ENCODE measurements around the gene SDC4.

SDC4 gene

GRCh38 chr20:45373353-45374100 is 25.3 kb upstream of the SDC4 start:
- no peaks in the 10 kb centered on the region for H3K27me3 ChIP-seq (replicated peaks)
- DNase-seq = peak; percentile 63
- no peak overlapping the region for H3K27ac ChIP-seq
- TF ChIP-seq, protein P1, sequence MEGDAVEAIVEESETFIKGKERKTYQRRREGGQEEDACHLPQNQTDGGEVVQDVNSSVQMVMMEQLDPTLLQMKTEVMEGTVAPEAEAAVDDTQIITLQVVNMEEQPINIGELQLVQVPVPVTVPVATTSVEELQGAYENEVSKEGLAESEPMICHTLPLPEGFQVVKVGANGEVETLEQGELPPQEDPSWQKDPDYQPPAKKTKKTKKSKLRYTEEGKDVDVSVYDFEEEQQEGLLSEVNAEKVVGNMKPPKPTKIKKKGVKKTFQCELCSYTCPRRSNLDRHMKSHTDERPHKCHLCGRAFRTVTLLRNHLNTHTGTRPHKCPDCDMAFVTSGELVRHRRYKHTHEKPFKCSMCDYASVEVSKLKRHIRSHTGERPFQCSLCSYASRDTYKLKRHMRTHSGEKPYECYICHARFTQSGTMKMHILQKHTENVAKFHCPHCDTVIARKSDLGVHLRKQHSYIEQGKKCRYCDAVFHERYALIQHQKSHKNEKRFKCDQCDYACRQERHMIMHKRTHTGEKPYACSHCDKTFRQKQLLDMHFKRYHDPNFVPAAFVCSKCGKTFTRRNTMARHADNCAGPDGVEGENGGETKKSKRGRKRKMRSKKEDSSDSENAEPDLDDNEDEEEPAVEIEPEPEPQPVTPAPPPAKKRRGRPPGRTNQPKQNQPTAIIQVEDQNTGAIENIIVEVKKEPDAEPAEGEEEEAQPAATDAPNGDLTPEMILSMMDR (IDR thresholded peaks at IDR 0.05; ENCODE audit: low read depth, low read length, missing control alignments) = peak; percentile 97
- H3K4me3 ChIP-seq (ENCODE audit: low read depth, low read length) = peak overlapping the region; percentile 54
- peaks cover 1% of the 10 kb centered on the region for H3K36me3 ChIP-seq (replicated peaks)
- in situ Hi-C loops (cut with HindIII; ENCODE audit: low pct_ligation_motif_present, low sequenced_read_pairs) = no loop called here

DNA sequence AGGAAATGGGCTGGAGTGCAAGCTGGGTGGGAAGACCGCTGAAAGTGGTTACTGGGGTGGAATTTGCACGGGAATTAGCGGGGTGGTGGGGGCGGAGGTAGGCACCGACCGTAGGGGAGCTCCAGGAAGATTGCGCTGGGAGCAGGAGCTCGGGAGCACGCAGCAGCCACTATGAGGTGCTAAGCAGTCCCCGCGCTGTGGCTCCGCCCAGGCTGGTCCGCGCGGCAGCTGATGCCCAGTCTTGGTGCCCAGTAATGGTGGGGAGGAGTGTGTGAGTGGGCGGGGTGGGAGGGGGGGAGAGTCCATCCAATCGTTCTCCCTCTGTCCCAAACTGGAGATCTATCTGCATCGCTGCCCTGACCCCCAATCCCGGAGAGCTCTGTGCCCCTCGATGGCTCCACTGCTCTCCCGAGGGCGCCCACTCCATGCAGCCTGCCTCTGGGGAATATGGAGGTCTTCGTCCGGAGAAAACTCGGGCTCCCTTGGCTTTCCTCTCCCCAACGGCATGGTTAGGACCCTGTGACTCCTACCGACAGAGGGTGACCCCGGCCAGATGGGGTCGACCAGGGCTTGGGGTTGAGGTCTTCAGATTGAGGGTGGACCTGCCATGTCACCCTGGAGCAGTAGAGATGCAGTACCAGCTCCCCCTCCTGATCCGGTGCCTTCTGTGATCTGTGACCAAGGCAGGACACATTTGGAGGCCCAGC is 24.6 kb upstream of the SDC4 start:
- DNase-seq = no peak
- Histone ChIP-seq H3K4me3 (ENCODE audit: low read depth, low read length) (peak overlapping the region; percentile 3), H3K27me3 (replicated peaks) (no peaks in the 10 kb centered on the region), H3K27ac (no peak overlapping the region), H3K36me3 (replicated peaks) (peaks cover 7% of the 10 kb centered on the region)
- in situ Hi-C loops (cut with HindIII; ENCODE audit: low pct_ligation_motif_present, low sequenced_read_pairs) = no loop called here
- TF ChIP-seq, protein P1 (IDR thresholded peaks at IDR 0.05; ENCODE audit: low read depth, low read length, missing control alignments) = no peak

GRCh38 chr20:45372241-45372640 is 24.0 kb upstream of the SDC4 start:
- no peak overlapping the region for H3K27ac ChIP-seq
- in situ Hi-C loops (cut with HindIII; ENCODE audit: low pct_ligation_motif_present, low sequenced_read_pairs) = no loop called here
- no peaks in the 10 kb centered on the region for H3K27me3 ChIP-seq (replicated peaks)
- no peak for DNase-seq
- no peak overlapping the region for H3K4me3 ChIP-seq (ENCODE audit: low read depth, low read length)
- H3K36me3 ChIP-seq (replicated peaks) = peaks cover 12% of the 10 kb centered on the region
- TF ChIP-seq, protein P1 (IDR thresholded peaks at IDR 0.05; ENCODE audit: low read depth, low read length, missing control alignments) = no peak

GRCh38 chr20:45370571-45371160 is 22.4 kb upstream of the SDC4 start:
- TF ChIP-seq, protein P1 (IDR thresholded peaks at IDR 0.05; ENCODE audit: low read depth, low read length, missing control alignments) = no peak
- in situ Hi-C loops (cut with HindIII; ENCODE audit: low pct_ligation_motif_present, low sequenced_read_pairs) = no loop called here
- no peak for DNase-seq
- no peaks in the 10 kb centered on the region for H3K27me3 ChIP-seq (replicated peaks)
- no peak overlapping the region for H3K27ac ChIP-seq
- H3K4me3 ChIP-seq (ENCODE audit: low read depth, low read length) = no peak overlapping the region
- peaks cover 23% of the 10 kb centered on the region for H3K36me3 ChIP-seq (replicated peaks)

DNA sequence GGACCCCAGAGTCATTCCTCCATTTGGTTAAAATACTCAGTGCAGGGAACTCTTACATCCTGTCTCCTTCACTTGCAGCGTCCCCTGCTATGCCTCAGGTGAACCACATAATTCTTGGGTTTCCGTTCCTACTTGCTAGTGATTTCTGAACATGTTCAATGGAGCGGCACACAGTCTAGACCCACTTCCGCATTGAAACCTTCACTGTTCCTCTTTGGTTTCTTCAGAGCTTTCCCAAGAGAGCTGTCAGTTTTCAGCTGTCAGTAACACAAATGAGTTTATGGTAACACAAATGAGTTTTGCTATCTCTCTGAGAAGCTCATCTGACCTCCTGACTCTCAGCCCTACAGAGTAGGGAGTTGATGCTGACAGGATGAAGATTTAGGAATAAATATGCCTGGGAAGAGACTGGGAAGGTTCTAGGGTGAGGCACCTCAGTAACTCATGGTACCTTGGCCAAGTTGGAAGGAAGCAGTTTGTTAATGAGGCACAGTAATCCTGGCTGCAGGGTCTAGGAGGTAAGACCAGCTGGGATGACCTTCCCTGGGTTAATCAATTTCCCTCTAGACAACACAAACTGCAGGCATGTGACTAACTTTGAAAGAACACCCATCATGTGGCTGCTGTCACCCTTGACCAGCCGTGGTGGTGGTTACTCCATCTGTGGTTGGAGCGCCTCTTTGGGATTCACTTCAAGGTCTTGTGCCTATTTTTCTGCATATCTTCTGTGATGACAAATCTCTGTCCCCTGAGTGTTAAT is 20.2 kb upstream of the SDC4 start:
- TF ChIP-seq, protein P1 (IDR thresholded peaks at IDR 0.05; ENCODE audit: low read depth, low read length, missing control alignments) = no peak
- peaks cover 30% of the 10 kb centered on the region for H3K36me3 ChIP-seq (replicated peaks)
- DNase-seq = no peak
- in situ Hi-C loops (cut with HindIII; ENCODE audit: low pct_ligation_motif_present, low sequenced_read_pairs) = no loop called here
- H3K27me3 ChIP-seq (replicated peaks) = no peaks in the 10 kb centered on the region
- H3K27ac ChIP-seq = no peak overlapping the region
- no peak overlapping the region for H3K4me3 ChIP-seq (ENCODE audit: low read depth, low read length)
